Memory B cell (primary cell): ENCODE data around the gene NUDCD3.

Experiments
- ATAC-seq: fragments of 150-1000 bp; cut with Tn5 transposase; 2 replicates; pipeline ENCODE4 v1.10.0; 2021; ENCODE audit warnings: low read depth, mild to moderate bottlenecking, moderate library complexity
- DNase-seq, 2 donors: peaks; one replicate each; pipeline ENCODE4 v3.0.0; 2022; ENCODE audit warnings: low spot score in 2 of 2
- H3K27ac Mint-ChIP-seq: one replicate; pipeline ENCODE4 v1.8.0; 2022; ENCODE audit warnings: mild to moderate bottlenecking, moderate library complexity, mixed read lengths
- H3K27me3 Mint-ChIP-seq: one replicate; pipeline ENCODE4 v1.8.0; 2022; ENCODE audit warnings: mixed read lengths
- H3K36me3 Mint-ChIP-seq: one replicate; pipeline ENCODE4 v1.8.0; 2022; ENCODE audit warnings: mild to moderate bottlenecking, mixed read lengths
- H3K4me1 Mint-ChIP-seq: one replicate; pipeline ENCODE4 v1.8.0; 2022; ENCODE audit warnings: mixed read lengths
- H3K4me3 Mint-ChIP-seq: one replicate; pipeline ENCODE4 v1.8.0; 2022; ENCODE audit warnings: mild to moderate bottlenecking, moderate library complexity, mixed read lengths
- H3K9me3 Mint-ChIP-seq: one replicate; pipeline ENCODE4 v1.8.0; 2022; ENCODE audit warnings: mixed read lengths

NUDCD3 gene

DNA sequence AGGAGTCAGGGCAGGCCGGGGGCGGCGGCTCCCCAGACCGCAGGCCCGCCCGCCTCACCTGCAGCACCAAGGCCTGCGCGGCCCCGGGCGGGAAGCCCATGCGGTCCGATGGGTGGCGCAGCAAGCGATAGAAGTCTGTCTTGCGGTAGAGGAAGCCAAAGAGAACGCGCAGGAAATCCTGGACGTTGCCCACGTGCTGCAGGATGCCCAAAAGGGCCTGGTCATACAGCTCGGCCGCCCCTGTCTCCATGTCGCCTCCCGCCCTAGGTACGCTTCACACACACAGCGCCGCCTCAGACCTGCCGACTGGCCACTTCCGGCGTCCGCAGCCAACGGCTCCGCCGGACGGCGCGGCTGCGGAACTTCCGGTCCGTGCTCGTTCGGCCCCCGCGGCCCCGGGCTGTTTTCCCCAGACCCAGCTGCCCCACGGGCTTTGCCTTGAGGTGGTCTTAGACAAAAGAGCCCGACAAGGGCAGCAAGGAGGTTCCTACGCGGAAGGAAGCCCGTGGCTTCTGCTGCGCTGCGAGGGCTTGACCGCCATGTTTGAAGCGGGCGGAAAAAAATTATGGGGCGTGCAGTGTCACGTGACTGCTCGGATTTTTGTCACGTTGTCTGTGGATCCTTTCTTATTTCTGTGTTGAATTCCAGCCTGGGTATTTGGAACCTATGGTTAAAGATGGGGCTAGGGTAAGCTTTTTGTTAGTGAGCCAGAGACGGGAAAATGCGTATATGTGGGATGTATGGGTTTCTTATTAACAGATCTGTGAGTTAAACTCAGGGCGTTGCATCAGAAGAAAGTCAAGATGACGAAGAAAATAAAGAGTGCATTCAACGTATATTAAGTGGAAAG is at the start of gene NUDCD3:
TSS of gene NUDCD3 (minus strand) at position 308 of the 850 bp plus-strand sequence. CDS start at position 250, 58 bp downstream.
- Mint-ChIP-seq H3K4me1 (peaks cover 30% of the 10 kb centered on the region), H3K27me3 (peaks cover 7% of the 10 kb centered on the region), H3K36me3 (peaks cover 8% of the 10 kb centered on the region), H3K27ac (peak within 1 kb of the TSS; percentile 87), H3K4me3 (peak within 1 kb of the TSS; percentile 93), H3K9me3 (no peaks in the 10 kb centered on the region)
- ATAC-seq (peak; percentile 81), DNase-seq (peak; percentile 76 to 79)

DNA sequence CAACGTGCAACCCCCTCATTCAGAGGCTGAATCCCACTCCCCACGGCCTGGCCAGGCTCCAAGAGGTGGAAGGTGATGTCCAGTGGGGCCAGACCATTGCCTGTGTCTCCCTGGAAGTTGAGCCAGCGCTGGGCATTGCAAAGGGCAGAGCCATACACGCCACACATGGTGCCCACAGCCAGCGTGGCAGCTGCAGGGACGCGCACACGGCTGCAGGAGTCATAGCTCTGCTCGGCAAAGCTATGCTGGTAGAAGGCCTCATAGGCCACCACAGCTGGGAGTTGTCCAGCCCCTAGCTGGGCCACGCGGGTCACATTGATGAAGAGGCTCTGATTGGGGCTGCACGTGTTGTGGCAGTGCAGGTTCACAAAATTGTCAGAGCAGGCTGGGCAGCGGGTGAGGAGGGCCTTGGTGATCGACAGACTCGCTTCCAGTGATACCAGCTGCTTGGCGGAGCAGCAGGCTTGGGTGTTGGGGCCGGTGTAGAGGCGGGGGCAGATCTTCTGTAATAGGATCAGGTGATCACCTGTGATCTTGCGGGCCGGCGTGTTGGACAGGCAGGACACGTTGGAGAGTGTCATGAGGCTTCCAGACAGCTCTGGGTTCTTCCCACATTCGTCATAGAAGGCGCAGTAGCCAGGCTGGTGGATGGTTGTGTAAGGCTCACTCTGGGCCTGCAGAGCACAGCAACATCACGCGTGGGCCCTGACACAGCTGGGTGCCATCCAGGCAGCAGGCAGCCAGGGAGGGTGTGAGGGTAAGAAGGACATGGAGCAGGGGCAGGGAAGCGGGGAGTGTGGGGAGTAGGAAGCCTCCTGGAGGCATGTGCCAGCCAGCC is 49.4 kb upstream of the NUDCD3 start:
- Mint-ChIP-seq H3K36me3 (no peaks in the 10 kb centered on the region), H3K4me3 (no peak overlapping the region), H3K27me3 (no peaks in the 10 kb centered on the region), H3K9me3 (no peaks in the 10 kb centered on the region), H3K27ac (no peak overlapping the region), H3K4me1 (no peaks in the 10 kb centered on the region)
- ATAC-seq (no peak), DNase-seq (no peak)

DNA sequence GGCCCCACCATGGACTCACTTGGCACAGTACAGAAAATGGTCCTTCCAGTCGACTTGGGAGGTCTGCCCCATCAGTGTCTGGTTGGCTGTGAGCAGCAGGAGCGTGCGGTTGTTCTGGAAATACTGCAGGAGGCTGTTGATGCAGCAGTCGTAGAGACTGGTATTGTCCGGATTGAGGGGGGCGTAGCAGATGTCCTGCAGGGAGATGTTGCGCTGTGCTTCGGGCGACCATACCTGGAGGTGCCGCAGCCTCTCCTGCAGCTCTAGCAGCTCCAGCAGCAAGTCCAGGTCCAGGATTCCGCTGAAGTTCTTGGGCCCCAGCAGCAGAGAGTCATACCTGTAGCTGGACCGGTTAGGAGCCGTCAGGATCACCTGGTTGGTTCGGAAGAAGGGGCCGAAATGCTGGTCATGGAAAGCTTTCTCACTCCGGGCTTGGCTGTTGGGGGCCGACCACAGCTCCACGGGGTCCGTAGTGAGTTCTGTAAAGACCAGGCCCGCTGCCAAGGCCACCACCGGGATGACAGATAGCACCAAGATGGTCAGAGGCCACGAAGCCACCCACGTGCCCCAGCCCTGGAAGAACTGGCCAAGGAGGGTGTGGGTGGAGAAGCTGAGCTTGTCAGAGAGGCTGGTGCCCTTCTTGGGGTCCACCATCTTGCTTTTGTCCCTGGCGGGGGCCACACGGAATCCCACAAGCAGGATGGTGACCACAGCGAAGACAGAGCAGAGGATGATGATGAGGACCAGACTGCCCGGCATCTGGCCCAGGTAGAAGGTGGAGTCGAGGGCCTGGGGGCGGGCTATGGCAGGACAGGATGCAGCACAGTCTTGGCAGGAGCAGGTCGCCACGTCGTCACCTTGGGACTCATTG is 48.6 kb upstream of the NUDCD3 start:
- DNase-seq: no peak
- no peak for ATAC-seq
- Mint-ChIP-seq H3K4me1 (no peaks in the 10 kb centered on the region), H3K4me3 (no peak overlapping the region), H3K9me3 (no peaks in the 10 kb centered on the region), H3K36me3 (no peaks in the 10 kb centered on the region), H3K27ac (no peak overlapping the region), H3K27me3 (no peaks in the 10 kb centered on the region)

DNA sequence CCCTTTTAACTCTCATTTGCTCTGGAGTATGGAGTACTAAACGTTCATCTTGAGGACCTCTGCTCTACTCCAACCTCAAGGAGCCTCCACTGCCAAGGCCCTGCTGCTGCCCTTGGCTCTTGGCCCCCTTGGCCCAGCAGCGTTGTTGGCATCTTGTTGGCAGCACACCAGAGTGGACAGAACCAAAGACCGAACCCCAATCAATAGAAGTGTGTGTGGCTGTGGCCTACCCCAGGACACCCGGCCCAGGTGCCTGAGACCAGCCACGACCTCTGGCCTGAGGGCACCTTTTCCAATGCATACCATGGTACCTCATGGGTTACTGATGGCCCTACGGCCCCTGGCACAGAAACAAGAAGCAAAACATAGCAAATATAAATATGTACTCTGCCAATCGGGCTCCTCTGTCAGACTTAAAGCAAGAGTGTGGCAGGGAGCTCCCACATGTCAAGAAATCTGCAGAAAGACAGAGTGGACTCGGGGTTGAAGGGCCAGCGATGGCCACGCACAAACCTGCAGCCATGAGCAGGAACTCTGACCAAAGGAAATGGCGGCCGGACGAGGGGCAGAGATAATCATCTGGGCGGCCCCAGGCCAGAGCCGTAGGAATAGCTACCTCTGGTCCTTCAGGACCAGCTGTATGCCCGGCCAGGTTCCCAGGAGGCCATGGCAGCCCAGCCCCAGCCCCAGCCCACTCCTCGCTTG is 47.8 kb upstream of the NUDCD3 start:
- no peak overlapping the region for H3K27ac Mint-ChIP-seq
- no peaks in the 10 kb centered on the region for H3K36me3 Mint-ChIP-seq
- ATAC-seq (no peak), DNase-seq (no peak)
- H3K27me3 Mint-ChIP-seq: no peaks in the 10 kb centered on the region
- no peaks in the 10 kb centered on the region for H3K4me1 Mint-ChIP-seq
- H3K9me3 Mint-ChIP-seq: no peaks in the 10 kb centered on the region
- no peak overlapping the region for H3K4me3 Mint-ChIP-seq

DNA sequence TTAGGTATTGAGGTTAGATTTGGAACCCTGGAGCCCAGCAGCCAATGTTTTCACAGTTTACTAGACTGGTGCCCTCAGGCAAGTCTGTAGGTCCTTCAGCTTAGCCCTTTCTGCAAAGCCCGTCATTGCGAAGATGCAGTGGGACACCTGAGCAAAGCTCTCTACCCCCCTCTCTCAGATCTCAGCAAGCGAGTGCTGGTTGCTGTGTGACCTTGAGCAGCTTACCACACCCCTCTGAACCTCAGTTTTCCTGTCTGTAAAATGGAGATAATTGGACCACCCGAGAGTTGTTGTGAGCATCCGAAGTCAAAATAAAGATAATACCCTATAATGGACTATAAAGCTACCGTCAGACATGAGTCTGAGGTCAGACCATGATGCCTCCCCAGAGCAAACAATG is 47.0 kb upstream of the NUDCD3 start:
- Mint-ChIP-seq H3K4me3 (no peak overlapping the region), H3K27ac (no peak overlapping the region), H3K4me1 (no peaks in the 10 kb centered on the region), H3K36me3 (no peaks in the 10 kb centered on the region), H3K9me3 (no peaks in the 10 kb centered on the region), H3K27me3 (no peaks in the 10 kb centered on the region)
- ATAC-seq: no peak
- no peak for DNase-seq

DNA sequence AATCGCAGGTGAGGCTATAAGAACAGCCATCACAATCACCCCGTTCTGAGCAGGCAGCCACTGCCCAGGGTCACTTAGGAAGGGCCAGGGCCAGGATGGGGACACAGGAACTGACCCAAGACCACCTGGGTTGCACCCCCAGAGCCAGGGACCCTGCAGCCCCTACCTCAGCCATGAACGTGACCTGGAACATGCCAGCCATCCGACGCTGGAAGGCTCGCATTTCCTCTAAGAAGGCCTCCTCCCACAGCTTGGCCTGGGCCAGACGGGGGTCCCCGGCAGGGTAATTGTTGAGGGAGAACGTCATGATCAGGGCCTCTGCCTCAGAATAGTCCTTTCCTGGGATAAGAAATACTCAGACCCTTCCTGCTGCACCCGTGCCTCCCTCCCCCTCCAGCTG is 45.6 kb upstream of the NUDCD3 start:
- no peak for DNase-seq
- ATAC-seq: no peak
- H3K4me3 Mint-ChIP-seq: no peak overlapping the region
- H3K27ac Mint-ChIP-seq: no peak overlapping the region
- no peaks in the 10 kb centered on the region for H3K9me3 Mint-ChIP-seq
- no peaks in the 10 kb centered on the region for H3K36me3 Mint-ChIP-seq
- no peaks in the 10 kb centered on the region for H3K27me3 Mint-ChIP-seq
- peaks cover 2% of the 10 kb centered on the region for H3K4me1 Mint-ChIP-seq

DNA sequence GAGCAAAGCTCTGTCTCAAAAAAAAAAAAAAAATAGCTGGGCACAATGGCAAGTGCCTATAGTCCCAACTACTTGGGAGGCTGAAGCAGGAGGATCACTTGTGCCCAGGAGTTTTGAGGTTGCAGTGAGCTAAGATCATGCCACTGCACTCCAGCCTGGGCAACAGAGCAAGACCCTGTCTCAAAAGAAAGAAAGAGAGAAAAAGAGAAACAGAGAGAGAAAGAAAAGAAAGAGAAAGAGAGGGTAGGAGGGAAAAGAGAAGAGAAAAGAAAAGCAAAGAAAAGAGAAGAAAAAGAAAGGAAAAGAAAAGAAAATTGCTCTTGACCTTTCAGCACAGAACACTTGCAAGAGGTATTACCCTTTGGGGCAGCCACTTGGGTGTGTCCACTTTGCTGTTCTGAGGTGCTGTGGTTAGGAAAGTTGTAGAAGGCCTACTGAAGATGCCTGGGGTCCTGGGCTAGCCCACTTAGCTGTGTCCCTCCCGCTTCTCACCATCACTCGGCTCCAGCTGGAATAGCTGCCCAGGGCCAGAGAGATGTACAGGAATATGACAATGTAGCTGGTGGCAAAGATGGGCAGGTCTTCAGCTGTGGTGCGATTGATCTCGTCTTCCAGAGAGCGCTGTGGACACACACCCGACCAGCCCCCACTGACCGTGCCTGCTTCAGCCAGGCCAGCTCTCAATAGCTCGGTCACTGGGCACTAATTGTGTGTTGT is 45.0 kb upstream of the NUDCD3 start:
- DNase-seq: no peak
- no peak for ATAC-seq

DNA sequence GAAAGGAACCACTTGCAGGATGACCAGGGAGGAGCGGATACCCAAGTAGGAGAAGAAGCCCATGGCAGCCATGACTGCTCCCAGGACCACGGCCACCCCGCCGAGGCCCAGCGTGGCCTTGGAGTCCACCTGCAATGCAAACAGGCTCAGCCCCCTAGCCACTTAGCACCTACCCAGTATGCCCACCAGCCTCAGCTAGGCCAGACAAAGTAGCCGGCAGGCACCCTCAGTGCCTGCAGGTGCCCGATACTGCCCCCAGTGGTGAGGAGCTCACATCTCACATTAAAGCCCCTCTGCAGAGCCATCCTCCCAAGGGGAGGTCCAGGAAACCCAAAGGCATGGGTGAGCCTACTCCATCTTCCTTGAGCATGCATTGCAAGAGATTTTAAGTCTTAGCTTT is 44.0 kb upstream of the NUDCD3 start:
- H3K36me3 Mint-ChIP-seq: no peaks in the 10 kb centered on the region
- H3K9me3 Mint-ChIP-seq: no peaks in the 10 kb centered on the region
- ATAC-seq (peak; percentile 72), DNase-seq (peak; percentile 25 to 47)
- H3K27me3 Mint-ChIP-seq: no peaks in the 10 kb centered on the region
- no peak overlapping the region for H3K4me3 Mint-ChIP-seq
- no peak overlapping the region for H3K27ac Mint-ChIP-seq
- H3K4me1 Mint-ChIP-seq: peaks cover 9% of the 10 kb centered on the region

More for the DNA sequence above, 45.0 kb upstream of the NUDCD3 start:
- H3K27me3 Mint-ChIP-seq: no peaks in the 10 kb centered on the region
- no peaks in the 10 kb centered on the region for H3K36me3 Mint-ChIP-seq
- H3K4me1 Mint-ChIP-seq: peaks cover 8% of the 10 kb centered on the region
- no peaks in the 10 kb centered on the region for H3K9me3 Mint-ChIP-seq
- no peak overlapping the region for H3K27ac Mint-ChIP-seq
- H3K4me3 Mint-ChIP-seq: no peak overlapping the region

DNA sequence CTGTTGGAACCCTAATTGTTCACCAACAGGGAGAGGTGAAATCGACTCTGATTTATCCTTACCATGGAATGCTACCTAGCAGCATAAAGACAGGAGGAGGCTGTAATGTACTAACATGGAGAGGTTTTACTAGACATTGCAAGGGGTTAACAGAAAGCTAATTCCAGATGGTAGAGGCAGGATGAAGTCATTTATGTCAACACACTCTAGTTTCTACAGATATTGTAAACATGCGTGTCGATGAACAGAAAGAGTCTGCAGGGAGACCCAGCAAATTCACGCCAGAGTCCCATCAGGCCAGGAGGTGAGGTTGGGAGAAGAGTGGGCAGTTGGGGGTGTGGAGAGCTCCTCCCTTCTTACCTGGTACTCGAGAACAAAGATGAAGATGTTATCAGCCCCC is 43.6 kb upstream of the NUDCD3 start:
- ATAC-seq (no peak), DNase-seq (no peak)
- peaks cover under 1% of the 10 kb centered on the region for H3K9me3 Mint-ChIP-seq

DNA sequence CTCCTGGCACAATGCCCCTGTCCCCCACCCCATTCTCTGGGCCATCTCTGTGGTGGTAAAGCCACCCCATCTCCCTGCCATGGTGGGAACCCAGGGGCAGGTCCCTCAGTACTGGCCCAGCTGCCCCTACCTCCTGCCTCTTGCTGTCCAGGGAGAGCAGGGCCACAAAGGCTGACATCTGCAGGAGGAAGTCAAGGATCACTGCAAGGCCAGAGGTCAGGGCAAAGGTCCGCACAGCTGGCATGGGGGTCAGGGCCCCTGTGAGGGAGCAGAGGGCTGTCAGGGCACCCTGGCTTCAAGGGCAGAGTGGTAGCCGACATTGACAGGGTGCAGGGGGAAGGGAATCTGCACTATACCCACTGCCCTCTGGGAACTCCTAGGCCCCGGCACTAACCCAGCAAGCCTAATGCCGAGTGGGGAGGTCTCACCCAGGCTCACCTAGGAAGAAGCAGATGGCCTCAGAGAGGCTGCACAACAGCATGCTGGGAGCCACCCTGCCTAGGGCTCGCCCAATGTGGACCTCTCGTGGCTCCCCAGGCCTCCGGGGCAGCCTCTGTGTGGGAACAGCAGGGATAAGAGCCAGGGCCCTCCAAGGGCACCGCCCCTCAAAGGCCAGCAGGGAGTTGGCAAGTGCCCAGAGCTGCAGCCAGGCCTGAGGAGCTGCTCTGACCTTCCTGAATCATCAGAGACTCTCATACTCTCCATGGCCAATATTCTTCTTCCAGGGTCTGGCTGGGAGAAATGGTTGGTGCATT is 43.0 kb upstream of the NUDCD3 start:
- Mint-ChIP-seq H3K4me3 (no peak overlapping the region), H3K4me1 (peaks cover 9% of the 10 kb centered on the region), H3K36me3 (no peaks in the 10 kb centered on the region), H3K27me3 (peaks cover 2% of the 10 kb centered on the region), H3K27ac (no peak overlapping the region), H3K9me3 (peaks cover 2% of the 10 kb centered on the region)
- no peak for DNase-seq
- no peak for ATAC-seq

More for the DNA sequence above, 43.6 kb upstream of the NUDCD3 start:
- peaks cover 9% of the 10 kb centered on the region for H3K4me1 Mint-ChIP-seq
- peaks cover under 1% of the 10 kb centered on the region for H3K27me3 Mint-ChIP-seq
- no peaks in the 10 kb centered on the region for H3K36me3 Mint-ChIP-seq
- no peak overlapping the region for H3K4me3 Mint-ChIP-seq
- H3K27ac Mint-ChIP-seq: no peak overlapping the region

DNA sequence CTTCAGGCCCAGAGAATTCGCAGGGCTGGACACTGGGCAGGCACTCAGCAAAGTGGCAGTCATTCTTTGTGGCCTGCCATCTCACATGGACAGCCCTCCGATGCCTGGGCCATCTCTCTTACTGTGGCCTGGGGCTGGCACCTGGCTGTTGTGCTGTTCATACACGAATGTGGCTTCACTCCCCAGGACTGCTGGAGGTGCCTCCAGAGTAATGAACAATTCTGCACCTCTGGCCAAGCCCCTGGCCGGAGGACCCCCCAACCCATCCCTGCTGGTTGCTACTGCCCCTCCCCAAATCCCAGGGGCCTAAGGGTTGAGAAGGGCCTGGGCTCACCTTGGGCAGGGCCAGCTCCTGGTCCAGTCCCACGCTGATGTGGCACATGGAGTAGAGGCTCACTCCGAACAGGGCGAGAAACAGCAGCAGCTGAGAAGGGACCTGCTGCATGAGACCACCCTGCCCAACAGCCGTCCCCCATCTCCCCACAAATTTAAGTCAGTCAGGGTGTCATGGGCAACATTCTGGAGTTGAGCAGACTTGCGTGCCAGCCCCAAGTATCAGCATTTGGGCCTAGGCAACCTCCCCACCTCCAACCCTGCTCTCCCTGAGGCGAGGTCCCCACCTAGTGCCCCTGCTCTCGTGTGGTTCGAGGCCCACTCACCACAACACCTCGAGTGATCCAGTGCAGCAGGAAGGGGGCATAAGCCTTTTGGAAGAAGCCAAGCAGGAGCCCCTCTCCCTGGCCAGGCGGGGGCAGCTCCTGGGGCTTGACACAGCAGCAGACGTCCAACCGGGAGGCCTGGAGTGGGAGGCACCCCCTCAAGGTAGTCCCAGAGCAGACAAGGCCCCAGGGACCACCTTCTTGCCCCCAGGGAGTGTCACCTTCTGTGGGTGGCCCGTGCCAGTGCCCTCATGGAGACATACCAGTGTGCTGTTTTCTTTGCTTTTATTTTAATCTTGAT is 41.2 kb upstream of the NUDCD3 start:
- no peaks in the 10 kb centered on the region for H3K36me3 Mint-ChIP-seq
- H3K9me3 Mint-ChIP-seq: peaks cover 2% of the 10 kb centered on the region
- H3K4me3 Mint-ChIP-seq: no peak overlapping the region
- DNase-seq (no peak), ATAC-seq (no peak)
- H3K27ac Mint-ChIP-seq: no peak overlapping the region
- H3K4me1 Mint-ChIP-seq: peaks cover 9% of the 10 kb centered on the region
- peaks cover 2% of the 10 kb centered on the region for H3K27me3 Mint-ChIP-seq
